ENCODE data around the gene GPR25. TPM values are rescaled to one million over a fixed set of nuclear protein-coding genes. Genes with fewer than 3 reads are reported as not detected.

The GPR25 gene
- total and polyA plus RNA-seq, 10 of the 15 experiments (the other 5 are each of a cell fraction or from before 2014, with no cell fraction given) = not detected

DNA sequence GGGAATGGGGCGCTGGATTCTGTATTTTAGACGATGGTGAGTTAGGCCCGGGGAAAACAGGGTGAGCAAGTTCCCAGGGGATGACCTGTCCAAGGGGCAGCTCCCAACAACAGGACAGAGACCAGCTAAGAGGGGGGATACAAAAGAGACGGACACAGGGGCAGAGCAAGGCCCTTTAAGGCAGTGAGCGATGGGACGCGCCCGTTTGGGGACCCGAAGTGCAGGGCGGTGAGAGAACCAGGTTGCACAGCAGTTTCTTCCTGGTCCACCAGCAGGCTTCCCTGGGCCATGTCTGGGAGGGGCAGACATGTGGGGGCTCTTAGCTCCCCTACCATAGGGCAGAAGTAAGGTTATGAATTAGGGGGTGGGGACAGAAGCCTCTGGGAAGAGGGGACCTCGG lies 43.9 kb downstream of the GPR25 start:
- ATAC-seq (no peak), FAIRE-seq (no peak), DNase-seq (ENCODE audit: low read depth, low spot score) (no peak)
- SMC1A ChIA-PET (ENCODE audit: uncharacterized antibody, unreplicated experiment) = interaction anchor here (1.0 kb wide), 1 partner anchor 11 kb away, joined by 4 read pairs; no protein-coding TSS in a partner anchor
- no peak overlapping the region for H3K9ac ChIP-seq (ENCODE audit: control insufficient read depth, insufficient read depth, low read length)
- H3K79me2 ChIP-seq (ENCODE audit: control insufficient read depth, insufficient read depth, low read length) = no peaks in the 10 kb centered on the region
- peaks cover 0 to 2% of the 10 kb centered on the region in 2 experiments; a peak in 1 of 4 replicates for H3K36me3 ChIP-seq (ENCODE audit: control insufficient read depth in 2 of 2, insufficient read depth in 2 of 2, low read length in 1 of 2)
- no peak overlapping the region for H2AFZ ChIP-seq (ENCODE audit: control insufficient read depth, low read depth, low read length)
- H3K4me3 ChIP-seq = no peak overlapping the region
- 64% methylated on average over 11 of the region's 11 CpGs for WGBS (ENCODE audit: insufficient coverage, insufficient replicate concordance, low lambda C conversion rate, missing lambda C conversion rate)
- intact Hi-C loops (cut with micrococcal nuclease; ENCODE audit: unreplicated experiment) (no loop called here), in situ Hi-C loops (cut with MboI) (no loop called here)
- H3K9me3 ChIP-seq (replicated peaks; ENCODE audit: control insufficient read depth, insufficient read depth, low read length) = no peaks in the 10 kb centered on the region
- TF ChIP-seq RAD51 (IDR thresholded peaks at IDR 0.05) = no peak
- no peak for TF ChIP-seq KDM1A (IDR thresholded peaks at IDR 0.05; ENCODE audit: borderline replicate concordance)
- H3K4me2 ChIP-seq (ENCODE audit: control insufficient read depth, insufficient read depth) = no peak overlapping the region
- RAD21 ChIA-PET (ENCODE audit: unreplicated experiment) = no interaction called here
- CTCF ChIA-PET = interaction anchor here (1.3 kb wide), 1 partner anchor 63 kb away, joined by 3 read pairs; no protein-coding TSS in a partner anchor
- H3K4me1 ChIP-seq (ENCODE audit: control insufficient read depth, insufficient read depth, low read length) = no peaks in the 10 kb centered on the region
- H4K20me1 ChIP-seq (ENCODE audit: control insufficient read depth, insufficient read depth) = no peaks in the 10 kb centered on the region
- POLR2A ChIA-PET = no interaction called here
- no peaks in the 10 kb centered on the region for H3K27me3 ChIP-seq (replicated peaks in 1 of 2; ENCODE audit: control insufficient read depth in 2 of 2, insufficient read depth in 2 of 2, low read length in 1 of 2)
- BruUV-seq (replicated peaks) = no TSS peak
- H3K27ac ChIP-seq (ENCODE audit: control insufficient read depth, insufficient read depth) = no peak overlapping the region

DNA sequence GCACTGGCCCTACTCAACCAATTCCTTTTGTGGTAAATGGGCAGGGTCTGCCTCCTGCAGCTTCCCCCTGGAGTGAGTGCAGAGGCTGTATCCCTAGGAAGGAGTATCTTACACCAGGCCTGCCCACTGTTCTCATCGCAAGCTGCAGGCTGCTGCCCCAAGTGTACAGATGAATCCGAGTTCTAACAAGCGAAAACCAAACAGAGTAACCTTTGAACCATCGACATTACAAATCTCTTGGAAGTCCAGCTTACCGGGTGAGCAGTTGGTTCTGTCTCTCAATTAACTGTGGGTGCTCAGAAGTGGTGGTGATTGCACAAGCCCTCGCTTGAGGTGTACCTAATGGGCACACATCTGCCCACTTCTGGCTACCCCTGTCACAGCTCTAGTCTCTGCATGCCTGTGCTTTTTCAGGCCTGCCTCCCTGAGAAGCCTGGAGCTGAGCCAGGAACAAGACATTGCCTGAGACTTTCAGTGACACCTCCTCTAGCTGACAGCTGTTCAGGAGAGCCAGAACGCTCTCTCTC lies 44.6 kb downstream of the GPR25 start:
- ChIA-PET POLR2A (no interaction called here), CTCF (interaction anchor here (0.7 to 1.3 kb wide), 2 partner anchors 62 to 295 kb away, joined by 3 to 4 read pairs; no protein-coding TSS in a partner anchor), SMC1A (ENCODE audit: uncharacterized antibody, unreplicated experiment) (interaction anchor here (1.0 kb wide), 1 partner anchor 12 kb away, joined by 4 read pairs; no protein-coding TSS in a partner anchor), RAD21 (ENCODE audit: unreplicated experiment) (no interaction called here)
- Histone ChIP-seq H3K27ac (ENCODE audit: control insufficient read depth, insufficient read depth) (no peak overlapping the region), H2AFZ (ENCODE audit: control insufficient read depth, low read depth, low read length) (no peak overlapping the region), H3K27me3 (replicated peaks in 1 of 2; ENCODE audit: control insufficient read depth in 2 of 2, insufficient read depth in 2 of 2, low read length in 1 of 2) (no peaks in the 10 kb centered on the region), H3K4me1 (ENCODE audit: control insufficient read depth, insufficient read depth, low read length) (no peaks in the 10 kb centered on the region), H3K79me2 (ENCODE audit: control insufficient read depth, insufficient read depth, low read length) (no peaks in the 10 kb centered on the region), H3K4me3 (no peak overlapping the region), H4K20me1 (ENCODE audit: control insufficient read depth, insufficient read depth) (no peaks in the 10 kb centered on the region), H3K9ac (ENCODE audit: control insufficient read depth, insufficient read depth, low read length) (no peak overlapping the region), H3K4me2 (ENCODE audit: control insufficient read depth, insufficient read depth) (no peak overlapping the region), H3K9me3 (replicated peaks; ENCODE audit: control insufficient read depth, insufficient read depth, low read length) (no peaks in the 10 kb centered on the region), H3K36me3 (ENCODE audit: control insufficient read depth in 2 of 2, insufficient read depth in 2 of 2, low read length in 1 of 2) (peaks cover 0 to 2% of the 10 kb centered on the region in 2 experiments; a peak in 1 of 4 replicates)
- ATAC-seq = peak; percentile 27; the same call in 2 of the 3 replicates
- BruUV-seq (replicated peaks) = no TSS peak
- in situ Hi-C loops (cut with MboI) (no loop called here), intact Hi-C loops (cut with micrococcal nuclease; ENCODE audit: unreplicated experiment) (no loop called here)
- WGBS (ENCODE audit: insufficient coverage, insufficient replicate concordance, low lambda C conversion rate, missing lambda C conversion rate) = 70% methylated on average over 7 of the region's 7 CpGs
- no peak for DNase-seq (ENCODE audit: low read depth, low spot score)
- no peak for FAIRE-seq
- TF ChIP-seq SIN3A (IDR thresholded peaks at IDR 0.05; ENCODE audit: low read depth, low read length) (no peak), HDGF (IDR thresholded peaks at IDR 0.05) (no peak), HCFC1 (IDR thresholded peaks at IDR 0.05; ENCODE audit: low read length) (no peak), MYB (IDR thresholded peaks at IDR 0.05; ENCODE audit: borderline replicate concordance, low read depth, low read length) (no peak), NFIC (IDR thresholded peaks at IDR 0.05; ENCODE audit: low read depth, low read length) (no peak), RB1 (IDR thresholded peaks at IDR 0.05; ENCODE audit: borderline replicate concordance) (no peak)
